WERI-Rb-1 (cell line): Measurements from ENCODE around the gene SPON1.

ENCODE experiments used
- DNase-seq: peaks from one replicate; pipeline ENCODE4 v3.0.0-alpha.2; 2020
- H3K27ac ChIP-seq: fragments of 250-450 bp; sonication (Bioruptor Pico); 2 replicates; pipeline ENCODE4 v1.5.1; 2020; ENCODE audit warnings: mild to moderate bottlenecking, moderate library complexity
- H3K27me3 ChIP-seq: fragments of 250-450 bp; sonication (Bioruptor Pico); 2 replicates; pipeline ENCODE4 v1.5.1; 2021; ENCODE audit warnings: mild to moderate bottlenecking, low read depth, moderate library complexity; ENCODE audit not compliant: insufficient read depth, severe bottlenecking
- H3K36me3 ChIP-seq: fragments of 250-450 bp; sonication (Bioruptor Pico); 2 replicates; pipeline ENCODE4 v1.5.1; 2020; ENCODE audit warnings: mild to moderate bottlenecking, moderate library complexity
- H3K4me3 ChIP-seq: 2 replicates; pipeline ENCODE4 v1.5.1; 2011; ENCODE audit warnings: low read depth, mild to moderate bottlenecking, control low read depth, low read length
- H3K9me3 ChIP-seq: fragments of 250-450 bp; sonication (Bioruptor Pico); 2 replicates; pipeline ENCODE4 v1.5.1; 2021; ENCODE audit warnings: mild to moderate bottlenecking, moderate library complexity; ENCODE audit not compliant: severe bottlenecking
- CTCF ChIP-seq: IDR thresholded peaks from 2 replicates; pipeline ENCODE4 v1.5.1; 2011; ENCODE audit warnings: low read depth, mild to moderate bottlenecking, control low read depth, inconsistent platforms, low read length

The SPON1 gene

DNA sequence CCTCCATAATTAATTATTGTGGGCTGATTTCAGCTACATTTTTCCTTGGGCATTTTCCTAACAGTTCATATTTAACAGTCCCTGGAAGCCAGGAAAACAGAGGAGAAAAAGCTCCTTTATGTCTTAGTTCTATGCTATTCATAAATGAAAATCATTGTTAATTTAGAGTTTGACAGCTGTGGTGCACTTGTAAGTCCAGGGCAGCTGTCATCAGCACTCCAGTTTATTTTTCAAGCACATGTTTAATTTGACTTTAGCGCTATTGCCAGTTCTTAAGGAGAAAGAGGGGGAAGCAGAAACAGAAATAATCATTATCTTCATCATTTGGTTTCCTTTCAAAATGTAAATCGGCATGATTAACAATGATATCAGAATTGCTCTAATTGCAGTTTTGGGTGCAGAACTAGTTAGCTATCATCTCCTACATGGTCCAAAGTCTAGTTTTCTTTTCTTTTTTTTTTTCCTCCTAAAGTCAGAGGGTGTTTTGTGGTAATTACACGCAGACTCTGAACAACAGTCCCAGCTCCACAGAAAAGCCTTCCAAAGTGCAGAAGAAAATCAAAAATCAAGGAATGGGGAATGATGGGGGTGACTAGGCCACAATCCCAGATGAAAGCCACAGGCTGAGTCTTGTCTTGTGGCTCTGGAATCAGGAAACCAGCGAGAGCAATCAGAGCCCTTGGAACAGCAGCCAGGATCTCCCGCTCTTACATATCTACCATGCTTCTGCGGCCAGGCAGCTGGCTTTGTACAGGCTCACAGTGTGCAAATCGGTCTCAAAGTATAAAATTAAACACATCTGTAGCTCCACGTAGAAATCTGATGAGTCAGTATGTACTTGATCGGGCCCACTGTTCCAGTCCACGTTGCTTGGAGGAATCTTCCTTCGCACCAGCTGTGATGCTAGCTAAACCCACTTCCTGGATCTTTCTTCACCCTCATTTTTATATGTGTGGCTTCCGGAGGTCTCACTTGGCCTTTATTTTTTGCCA, 91.9 kb downstream of the SPON1 start:
- DNase-seq: no peak
- H3K9me3 ChIP-seq: no peaks in the 10 kb centered on the region
- TF ChIP-seq CTCF: no peak
- no peak overlapping the region for H3K27ac ChIP-seq
- H3K27me3 ChIP-seq: no peaks in the 10 kb centered on the region
- no peaks in the 10 kb centered on the region for H3K36me3 ChIP-seq
- no peak overlapping the region for H3K4me3 ChIP-seq

GRCh38 chr11:14055936-14056335, 93.4 kb downstream of the SPON1 start:
- no peak overlapping the region for H3K27ac ChIP-seq
- TF ChIP-seq CTCF: no peak
- no peak for DNase-seq
- no peaks in the 10 kb centered on the region for H3K27me3 ChIP-seq
- H3K36me3 ChIP-seq: no peaks in the 10 kb centered on the region
- no peaks in the 10 kb centered on the region for H3K9me3 ChIP-seq
- no peak overlapping the region for H3K4me3 ChIP-seq

GRCh38 chr11:14058061-14058460, 95.5 kb downstream of the SPON1 start:
- Histone ChIP-seq H3K36me3 (no peaks in the 10 kb centered on the region), H3K4me3 (no peak overlapping the region), H3K27me3 (no peaks in the 10 kb centered on the region), H3K9me3 (no peaks in the 10 kb centered on the region), H3K27ac (no peak overlapping the region)
- DNase-seq: no peak
- TF ChIP-seq CTCF: no peak

DNA sequence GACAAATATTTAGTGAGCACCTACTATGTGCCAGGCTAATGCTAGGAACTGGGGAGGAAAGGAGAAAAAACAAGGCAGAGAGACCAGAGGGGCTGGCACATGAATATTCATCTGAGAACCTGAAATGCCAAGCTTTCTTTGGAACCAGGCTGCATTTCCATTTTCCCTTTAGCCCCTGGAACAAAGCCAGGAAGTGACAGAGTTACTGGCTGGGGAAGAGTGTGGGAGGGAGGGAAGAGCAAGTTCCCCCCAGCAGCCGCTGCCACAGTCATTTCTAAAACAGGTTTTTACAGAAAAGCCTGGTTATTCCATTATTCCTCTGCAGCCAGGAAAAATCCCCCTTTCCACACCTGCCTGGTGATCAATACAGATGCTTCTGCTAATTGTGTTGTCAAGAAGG, 97.0 kb downstream of the SPON1 start:
- DNase-seq: no peak
- Histone ChIP-seq H3K36me3 (no peaks in the 10 kb centered on the region), H3K9me3 (no peaks in the 10 kb centered on the region), H3K27ac (no peak overlapping the region), H3K27me3 (no peaks in the 10 kb centered on the region), H3K4me3 (no peak overlapping the region)
- no peak for TF ChIP-seq CTCF

- Histone ChIP-seq H3K27ac (no peak overlapping the region), H3K27me3 (no peaks in the 10 kb centered on the region), H3K36me3 (no peaks in the 10 kb centered on the region), H3K9me3 (no peaks in the 10 kb centered on the region), H3K4me3 (no peak overlapping the region)
- no peak for TF ChIP-seq CTCF
- DNase-seq: no peak
Measured at GRCh38 chr11:14061721-14062120, 99.2 kb downstream of the SPON1 start.

GRCh38 chr11:14065141-14065540, 102.6 kb downstream of the SPON1 start:
- TF ChIP-seq CTCF: no peak
- Histone ChIP-seq H3K36me3 (no peaks in the 10 kb centered on the region), H3K27ac (no peak overlapping the region), H3K4me3 (no peak overlapping the region), H3K27me3 (no peaks in the 10 kb centered on the region), H3K9me3 (no peaks in the 10 kb centered on the region)
- no peak for DNase-seq
